Activated CD8-positive, alpha-beta memory T cell treated with anti-CD3 and anti-CD28 coated beads for 4 hours (primary cell): ENCODE data around the gene EVC.
"Not testable (repeated sequence)": the region's sequence is repeated elsewhere in the genome, so short reads cannot be mapped to it uniquely, and the experiment has no call there.

Experiments
- DNase-seq, 2 donors: peaks; one replicate each; pipeline ENCODE4 v3.0.0-alpha.2; 2020; ENCODE audit warnings: low read depth in 2 of 2

The EVC gene

DNA sequence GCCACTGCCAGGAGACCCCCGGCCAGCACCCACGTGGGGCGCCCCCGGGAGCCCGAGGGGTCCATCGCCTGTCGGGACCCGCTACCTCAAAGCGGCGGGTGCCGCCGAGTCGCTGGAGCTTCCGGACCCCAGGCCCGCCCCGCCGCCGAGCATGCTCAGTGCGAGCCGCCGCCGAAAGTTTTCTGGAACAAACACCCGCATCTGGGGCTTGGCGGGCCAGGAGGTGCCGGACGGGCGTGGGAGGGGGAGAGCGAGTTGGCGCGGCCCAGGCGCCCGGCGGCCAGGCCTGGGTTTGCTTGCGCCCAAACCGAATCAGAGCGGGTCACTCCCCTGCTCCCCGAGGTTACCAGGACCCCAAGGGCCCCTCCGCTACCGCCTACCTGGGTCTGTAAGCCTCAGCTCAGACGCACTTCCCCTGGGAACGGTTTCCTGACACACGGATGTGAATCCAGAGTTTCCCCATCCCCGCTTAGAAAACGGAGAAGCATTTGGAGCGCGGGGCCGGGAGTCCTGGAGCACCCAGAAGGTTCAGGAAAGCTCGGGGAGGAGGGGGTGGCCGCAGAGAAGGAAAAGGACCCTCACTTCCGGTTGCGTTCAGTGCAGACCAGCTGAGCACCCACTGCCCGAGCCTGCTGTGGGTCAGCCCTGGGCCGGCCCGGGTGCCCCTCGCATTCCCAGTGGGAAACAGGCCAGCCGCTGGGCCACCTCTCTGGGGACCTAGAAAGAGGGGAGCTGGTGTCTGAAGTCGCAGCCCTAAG, 2.4 kb upstream of the EVC start, which contains the start of gene EVC2:
TSS of gene EVC2 (minus strand) at position 111 of the 758 bp plus-strand sequence. CDS start at position 65, 46 bp downstream.
- DNase-seq, result no peak

DNA sequence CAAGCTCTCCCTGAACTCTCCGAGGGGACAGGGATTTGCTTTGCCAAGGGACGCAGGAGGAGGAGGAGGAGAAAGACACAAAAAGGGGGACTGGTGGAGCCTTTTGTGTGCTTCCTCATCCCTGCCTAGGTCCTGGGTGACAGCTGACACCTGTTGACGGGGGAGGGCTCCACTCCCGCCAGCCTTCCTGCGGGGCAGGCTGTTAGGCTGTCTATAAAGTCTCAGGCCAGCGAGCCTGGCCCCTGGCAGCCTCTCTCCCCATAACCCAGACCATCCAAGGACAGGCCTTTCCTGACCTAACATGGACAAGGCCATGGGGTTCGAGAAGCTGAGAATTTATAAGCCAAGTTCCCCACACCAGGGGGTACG, 1.8 kb upstream of the EVC start:
- DNase-seq, result no peak

DNA sequence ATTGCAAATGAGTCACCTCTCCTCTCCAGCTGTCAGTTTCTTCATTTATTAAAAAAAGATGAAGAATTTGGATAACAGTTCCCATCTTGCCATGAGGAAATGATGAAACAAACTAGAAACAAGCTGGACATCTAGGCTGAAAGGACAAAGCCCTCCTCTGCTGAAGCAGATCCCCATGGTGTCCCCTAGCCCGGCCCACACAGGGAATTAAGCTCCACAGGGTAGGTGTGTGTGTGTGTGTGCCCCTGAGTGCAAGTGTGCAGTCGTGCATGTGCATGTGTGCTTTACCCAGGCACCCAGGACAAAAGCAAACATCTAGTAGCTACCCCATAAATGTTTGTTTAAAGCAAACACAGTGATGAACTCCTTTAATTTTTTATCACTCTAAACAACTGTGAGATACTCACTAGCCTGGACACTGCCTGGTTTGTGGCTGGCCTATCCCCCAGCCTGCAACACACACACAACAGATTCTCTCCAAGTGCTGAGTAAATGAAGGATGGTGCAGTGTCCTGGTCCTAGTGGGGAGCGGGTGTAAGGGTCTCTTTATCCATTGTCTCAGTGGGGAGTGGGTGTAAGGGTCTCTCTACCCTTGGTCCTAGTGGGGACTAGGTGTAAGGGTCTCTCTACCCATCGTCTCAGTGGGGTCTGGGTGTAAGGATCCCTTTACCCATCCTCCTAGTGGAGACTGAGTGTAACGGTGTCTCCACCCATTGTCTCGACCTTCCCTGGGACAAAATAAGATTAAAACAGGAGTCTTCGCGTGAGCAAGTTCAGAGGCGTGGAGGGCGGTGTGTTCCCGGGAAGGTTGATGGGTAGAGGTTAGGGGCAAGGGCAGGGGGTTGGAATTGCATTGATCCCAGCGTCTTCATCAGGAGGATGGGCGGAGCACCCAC, 688 bp upstream of the EVC start:
- DNase-seq, result no peak

DNA sequence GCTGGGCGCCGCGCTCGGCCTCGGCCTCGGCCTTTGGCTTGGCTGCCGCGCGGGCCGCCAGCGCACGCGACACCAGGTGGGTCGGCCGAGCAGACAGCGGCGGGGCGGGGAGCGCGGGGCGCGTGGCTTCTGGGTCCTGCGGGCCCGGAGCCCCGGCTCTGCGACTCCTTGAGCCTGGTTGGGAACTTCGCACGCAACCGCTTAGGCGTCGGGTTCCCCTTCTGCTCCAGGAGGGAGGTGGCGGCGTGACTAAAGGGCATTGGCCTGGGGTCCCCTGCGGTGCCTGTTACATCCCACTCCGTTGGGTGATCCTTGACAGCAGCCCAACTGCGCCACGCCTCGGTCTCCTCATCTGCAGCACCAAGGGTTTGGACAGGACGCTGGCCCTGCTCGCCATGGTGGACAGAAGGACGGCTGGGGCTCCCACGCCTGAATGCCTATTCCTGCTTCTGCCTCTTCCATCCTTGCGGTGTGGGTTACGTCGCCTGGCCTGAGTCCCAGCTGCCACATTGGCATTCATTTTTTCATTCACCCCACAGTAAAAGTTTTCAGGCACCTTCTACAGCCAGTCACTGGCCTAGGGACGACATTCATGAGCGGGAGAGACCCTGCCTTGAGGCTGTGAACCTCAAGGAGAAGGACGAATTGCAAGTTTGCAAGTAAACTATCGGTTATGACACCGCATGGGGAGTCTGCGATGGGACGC, 631 bp downstream of the EVC start:
- DNase-seq, result no peak

DNA sequence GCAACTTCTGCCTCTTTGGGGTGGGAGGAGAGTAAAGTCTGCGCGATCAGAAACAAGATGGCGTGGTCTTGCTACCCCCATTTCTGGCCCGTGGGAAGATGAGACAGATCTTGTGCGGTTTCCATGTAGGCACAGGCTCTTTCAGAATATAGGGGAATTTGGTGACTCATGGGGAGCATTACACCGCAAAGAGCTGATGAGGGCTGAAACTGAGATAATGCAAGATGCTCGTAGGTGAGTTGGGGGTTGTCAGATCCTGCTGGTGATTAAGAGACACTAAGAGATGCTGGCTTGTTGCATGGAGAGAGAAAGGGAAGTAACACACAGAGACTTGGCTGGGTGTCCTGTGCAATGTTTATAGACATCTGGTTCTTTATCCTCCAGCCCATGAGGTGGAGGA, 1.5 kb downstream of the EVC start:
- no peak for DNase-seq

DNA sequence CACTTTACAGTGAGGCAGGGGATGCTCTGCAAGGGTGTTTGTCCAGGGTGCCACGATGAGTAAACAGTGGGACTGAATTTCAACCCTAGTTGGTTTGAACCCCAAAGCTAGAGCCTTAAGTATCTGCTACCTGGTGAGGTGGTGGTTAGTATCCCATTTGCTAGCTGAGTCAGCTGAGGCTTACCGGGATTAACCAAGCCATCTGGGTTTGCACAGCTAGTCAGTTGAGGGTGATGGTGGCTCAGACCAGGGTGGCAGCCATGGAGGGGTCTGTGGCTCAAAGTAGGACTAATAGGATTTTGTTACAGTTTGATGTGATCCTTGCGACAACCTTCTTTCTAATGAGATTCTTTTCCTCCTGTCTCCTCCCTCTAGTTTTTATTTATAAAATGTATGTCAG, 1.9 kb downstream of the EVC start:
- no peak for DNase-seq

DNA sequence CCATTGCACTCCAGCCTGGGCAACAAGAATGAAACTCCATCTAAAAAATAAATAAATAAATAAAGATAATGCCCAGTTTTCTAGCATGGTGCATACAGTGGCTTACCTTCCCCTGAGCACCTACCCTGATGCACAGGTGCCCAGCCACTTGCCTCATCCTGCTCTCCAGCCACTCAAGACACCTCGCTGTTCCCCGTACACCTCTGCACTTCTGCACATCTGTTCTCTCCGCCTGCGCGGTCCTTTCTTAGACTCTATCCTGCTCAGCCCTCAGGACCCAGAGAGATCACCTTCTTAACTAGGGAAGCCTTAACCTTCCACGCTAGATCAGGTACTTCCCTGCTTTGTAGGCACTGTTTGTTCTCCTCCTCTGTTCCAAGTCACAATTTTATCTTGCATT, 2.9 kb downstream of the EVC start:
- no peak for DNase-seq

DNA sequence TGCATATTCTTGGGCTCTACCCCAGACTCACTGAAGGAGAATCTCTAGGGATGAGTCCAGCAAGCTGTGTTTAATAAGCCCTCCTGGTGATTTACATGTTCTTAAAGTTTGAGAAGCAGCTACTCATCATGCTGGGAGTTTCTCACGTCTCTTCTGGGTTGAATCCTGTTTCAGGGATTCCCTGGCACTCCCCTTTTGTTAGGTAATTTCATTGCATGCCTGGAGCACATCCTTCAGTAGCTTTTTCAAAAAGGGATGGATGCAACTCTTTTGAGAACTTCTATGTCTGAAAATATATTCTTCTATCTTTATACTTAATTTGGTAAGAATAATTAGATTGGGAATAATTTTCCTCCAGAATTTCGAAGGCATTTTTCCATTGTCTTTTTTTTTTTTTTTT, 4.4 kb downstream of the EVC start:
- no peak for DNase-seq

DNA sequence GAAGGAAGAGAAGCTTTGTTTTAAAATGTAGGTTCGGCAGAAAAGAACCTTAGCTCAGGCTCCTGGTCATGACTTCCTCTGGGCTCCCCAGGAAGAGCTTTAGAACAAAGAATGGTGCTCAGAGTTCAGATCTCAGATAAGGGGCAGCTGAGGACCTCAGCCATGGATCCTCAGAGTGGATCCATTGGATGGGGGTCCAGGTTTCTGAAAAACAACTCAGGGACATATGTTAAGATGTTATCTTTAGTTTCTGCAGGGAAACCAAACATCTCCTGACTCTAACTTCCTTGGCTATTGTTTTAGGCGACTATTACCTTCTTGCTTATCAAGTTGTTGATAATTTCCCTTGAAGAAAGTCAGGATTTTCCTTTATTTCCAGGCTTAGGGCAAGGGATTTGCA, 5.4 kb downstream of the EVC start:
- no peak for DNase-seq

DNA sequence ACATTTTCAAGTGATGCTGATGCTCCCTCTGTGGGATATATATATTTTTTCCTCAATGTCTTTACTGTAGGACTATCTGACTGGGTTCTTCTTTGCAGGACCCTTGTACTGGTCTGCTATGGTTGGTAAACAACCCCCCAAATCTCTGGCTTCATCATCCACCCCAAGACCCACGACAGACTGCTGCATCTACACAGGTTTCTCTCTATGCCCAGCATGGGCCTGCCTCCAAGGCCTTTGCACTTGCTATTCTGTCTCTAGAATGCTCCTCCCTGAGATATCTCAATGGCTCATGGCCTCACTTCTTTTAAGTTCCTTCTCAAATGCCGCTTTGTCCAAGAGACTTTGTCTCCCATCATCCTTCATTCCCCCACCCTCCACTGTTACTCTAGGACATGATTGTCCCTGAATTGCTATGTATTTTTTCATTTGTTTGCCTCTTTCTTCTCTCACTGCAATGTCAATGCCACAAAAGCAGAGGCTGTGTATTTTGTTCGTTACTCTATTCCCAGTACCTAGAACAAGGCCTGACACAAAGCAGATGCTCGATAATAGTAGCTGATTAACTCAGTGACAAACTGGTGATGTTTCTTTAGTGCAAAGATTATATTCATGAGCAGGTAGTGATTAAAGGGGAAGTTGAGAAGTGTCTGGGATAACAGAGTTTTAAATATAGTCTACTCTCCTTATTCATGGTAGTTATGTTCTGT, 6.6 kb downstream of the EVC start:
- DNase-seq, result no peak

DNA sequence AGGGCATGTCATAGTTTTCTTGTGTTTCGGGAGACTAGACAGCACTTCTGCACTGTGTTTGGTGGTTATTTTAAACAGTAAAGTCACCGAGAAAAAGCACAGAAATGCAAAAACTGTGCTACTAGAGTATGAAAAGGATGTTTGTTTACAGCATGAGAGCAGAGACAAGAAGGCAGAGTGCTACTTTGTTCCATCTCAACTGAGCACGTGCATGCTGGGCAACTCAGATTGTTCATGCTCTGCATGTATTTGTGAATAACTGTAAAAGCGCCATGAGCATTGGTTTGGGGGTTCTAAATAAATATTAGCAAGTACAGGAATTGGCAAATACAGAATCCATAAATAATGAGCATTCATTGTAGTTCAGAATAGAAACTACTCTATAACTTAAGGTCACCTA, 7.4 kb downstream of the EVC start:
- DNase-seq, result no peak

DNA sequence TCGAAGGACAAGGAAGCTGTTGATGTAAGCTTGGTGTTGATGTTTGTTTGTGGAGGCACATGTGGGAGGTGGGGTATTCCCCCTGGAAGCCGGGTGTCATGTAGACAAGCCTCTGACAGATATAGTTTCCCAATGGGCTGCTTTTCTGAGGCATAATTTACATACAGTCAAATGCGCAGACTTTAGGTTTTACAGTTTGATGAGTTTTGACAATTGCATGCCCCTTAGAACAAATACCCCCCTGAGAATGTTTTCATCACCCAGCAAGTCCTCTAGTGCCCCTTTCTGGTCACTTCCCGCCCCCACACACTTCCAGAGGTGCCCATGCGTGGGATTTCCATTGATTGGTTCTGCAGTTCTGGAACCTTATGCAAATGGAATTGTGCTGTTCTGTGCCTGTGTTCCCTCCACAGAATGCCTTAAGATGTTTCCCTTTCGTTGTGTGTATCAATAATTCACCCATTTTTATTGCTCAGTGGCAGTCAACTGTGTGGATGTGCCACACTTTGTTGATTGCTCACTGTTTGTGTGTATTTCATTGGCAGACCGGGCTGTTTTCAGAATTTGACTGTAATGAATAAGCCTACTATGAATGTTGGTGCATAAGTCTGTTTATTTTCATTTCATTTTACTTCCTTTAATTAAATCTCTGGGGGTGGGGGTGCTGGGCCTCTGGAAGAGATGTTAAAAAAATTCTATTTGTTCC, 8.5 kb downstream of the EVC start:
- no peak for DNase-seq

DNA sequence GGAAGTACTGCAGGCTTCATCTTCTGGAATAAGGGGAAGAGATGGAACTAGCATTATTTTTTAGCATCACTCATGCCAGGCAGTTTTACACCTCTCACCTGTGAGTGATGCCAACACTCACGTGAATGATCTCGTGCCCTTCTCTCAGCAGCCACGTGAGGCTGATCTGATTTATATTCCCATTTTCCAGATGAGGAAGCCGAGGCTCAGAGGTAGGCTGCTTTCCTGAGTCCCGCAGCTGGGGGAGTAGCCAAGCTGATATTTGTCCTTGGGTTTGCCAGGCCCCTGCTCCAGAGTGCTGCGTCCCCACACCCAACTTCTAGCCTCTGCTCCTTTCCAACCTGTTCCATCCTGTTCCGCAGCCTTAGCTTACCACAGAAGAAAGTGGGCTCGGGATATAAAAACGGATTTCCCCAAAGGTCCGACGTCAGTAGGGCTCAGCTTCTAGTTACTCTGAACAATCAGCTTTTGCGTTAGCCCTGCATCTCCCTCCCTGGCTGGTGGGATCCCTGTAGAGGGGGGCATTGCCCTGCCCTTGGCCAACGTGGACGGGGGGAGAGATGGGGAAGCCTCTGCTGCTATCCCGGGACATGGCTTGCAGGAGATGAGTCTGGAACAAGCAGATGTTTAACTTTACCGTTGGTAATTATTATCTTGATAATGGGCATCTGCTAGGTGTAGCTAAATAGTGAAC, 9.3 kb downstream of the EVC start:
- no peak for DNase-seq

DNA sequence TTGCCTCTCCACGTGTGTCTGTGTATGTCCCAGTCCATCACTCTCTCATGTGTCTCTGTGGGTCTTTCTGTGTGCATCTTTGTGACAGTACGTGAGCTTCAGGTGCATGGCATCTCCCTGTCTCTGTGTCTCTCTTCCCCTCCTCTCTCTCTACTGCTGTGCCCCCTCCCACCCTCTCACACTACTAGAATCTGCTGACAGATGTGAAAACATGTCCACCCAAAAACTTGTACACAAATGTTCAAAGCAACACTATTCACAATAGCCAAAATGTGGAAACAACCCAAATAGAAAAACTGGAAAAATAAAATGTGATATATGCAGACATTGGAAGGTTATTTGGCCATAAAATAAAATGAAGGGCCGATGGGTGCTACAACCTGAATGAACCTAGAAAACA, 10.0 kb downstream of the EVC start:
- DNase-seq, result no peak

DNA sequence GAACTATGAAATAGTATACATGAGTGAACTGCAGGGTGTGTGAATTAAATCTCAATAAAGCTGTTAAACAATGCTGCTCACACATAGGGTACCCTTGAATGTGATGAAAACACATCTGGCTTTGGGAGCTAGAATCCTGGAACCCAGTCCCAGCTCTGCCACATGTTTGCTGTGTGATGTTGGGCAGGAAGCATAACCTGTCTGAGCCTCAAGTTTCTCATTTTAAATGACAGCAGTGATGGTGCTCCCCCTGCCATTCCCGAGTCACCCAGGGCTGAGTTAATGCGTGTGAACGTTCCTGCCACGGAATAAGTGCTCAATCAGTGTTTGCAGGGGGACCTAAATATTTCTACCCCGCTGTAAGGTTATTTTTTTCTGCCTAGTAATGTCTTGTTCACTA, 10.9 kb downstream of the EVC start:
- DNase-seq, result no peak

DNA sequence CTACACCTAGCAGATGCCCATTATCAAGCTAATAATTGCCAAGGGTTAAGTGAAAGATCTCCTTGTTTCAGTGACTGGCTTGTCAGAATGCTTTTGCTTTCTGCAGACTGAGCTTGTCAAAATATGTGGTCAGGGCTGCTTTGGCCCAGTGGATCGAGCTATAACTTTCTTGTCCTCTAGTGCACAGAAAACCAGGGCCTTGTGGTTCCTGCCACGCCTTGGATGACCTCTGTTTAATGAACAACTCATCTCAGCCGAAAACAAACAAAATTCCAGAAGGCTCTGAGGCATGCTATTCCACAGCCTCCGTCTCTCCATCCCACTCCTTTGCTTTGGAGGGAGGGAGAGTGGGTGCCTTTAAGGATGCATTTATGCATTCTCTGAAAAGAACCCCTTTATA, 11.3 kb downstream of the EVC start:
- no peak for DNase-seq

DNA sequence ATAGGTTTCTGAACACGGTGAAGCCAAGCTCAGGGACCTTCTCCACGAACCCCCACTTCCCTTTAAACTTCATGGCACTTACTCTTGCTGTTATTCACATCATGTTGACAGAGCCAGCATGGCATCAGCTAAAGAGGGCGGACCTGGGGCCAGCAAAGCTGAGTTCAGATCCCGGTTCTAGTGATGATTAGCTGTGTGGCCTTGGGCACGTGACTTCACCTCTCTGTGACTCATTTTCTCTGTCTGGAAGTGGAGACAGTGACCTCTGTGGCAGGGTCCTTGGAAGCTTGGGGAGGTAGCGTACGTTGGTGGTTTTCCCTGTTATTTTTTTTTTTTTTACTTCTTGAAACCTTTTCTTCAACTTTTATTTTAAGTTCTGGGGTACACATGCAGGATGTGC, 13.4 kb downstream of the EVC start:
- DNase-seq, result no peak

DNA sequence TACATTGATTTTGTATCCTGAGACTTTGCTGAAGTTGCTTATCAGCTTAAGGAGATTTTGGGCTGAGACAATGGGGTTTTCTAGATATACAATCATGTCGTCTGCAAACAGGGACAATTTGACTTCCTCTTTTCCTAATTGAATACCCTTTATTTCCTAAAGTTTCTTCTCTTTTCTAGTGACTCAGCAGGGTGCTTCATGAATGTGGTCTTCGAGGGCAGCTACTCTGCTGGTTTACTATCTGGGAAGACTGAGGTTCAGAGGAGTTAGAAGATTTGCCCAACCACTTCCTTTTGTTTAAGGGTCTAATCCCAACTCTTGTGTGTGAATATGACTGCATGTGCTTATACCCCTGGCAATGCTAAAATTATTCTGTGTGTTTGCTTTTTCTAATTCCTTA, 17.4 kb downstream of the EVC start:
- not testable (repeated sequence) for DNase-seq

DNA sequence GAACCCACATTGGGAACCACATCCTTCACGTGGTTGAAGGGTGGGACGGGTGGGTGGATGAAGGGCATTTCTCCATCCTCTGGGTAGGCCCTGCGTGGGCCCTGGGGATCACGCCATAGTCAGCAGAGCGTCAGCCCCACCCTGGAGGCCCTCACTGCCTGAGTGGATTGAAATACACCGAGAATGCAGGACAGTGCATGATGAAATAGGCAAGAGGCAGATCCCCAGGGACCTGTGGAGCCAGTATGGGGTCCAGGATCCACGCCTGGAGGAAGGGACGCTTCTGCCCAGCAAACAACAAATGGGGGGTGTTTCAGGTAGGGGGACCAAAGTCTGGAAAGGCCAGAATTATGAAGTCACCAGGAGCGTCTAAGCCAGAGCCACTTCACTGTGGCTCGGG, 19.4 kb downstream of the EVC start:
- DNase-seq, result no peak
